Endometrium (tissue), 2 donors: ENCODE measurements around the gene CANX.

Source experiments
- FAIRE-seq: peaks from 2 replicates; lab custom pipeline; 2012; peaks lifted over from hg19 to GRCh38; lab: Jason Lieb, UNC
- donor health status: control.
- donor health status: control.

The CANX gene

GRCh38 chr5:179778591-179778990 lies 79.8 kb downstream of the CANX start:
- FAIRE-seq = no peak

- no peak for FAIRE-seq
Measured at GRCh38 chr5:179779826-179780225, 81.1 kb downstream of the CANX start.

GRCh38 chr5:179780362-179780761 lies 81.6 kb downstream of the CANX start:
- no peak for FAIRE-seq
